HG02588 (cell line): Measurements from ENCODE around the gene BORCS5.
A peak's percentile ranks its signal among the peaks of the same experiment; 100 is the strongest.
"Not testable (repeated sequence)": the region's sequence is repeated elsewhere in the genome, so short reads cannot be mapped to it uniquely, and the experiment has no call there.

Experiments
- ATAC-seq: cut with Tn5 transposase; IDR thresholded peaks from one replicate; pipeline ENCODE4 v1.9.1; 2021; ENCODE audit warnings: mild to moderate bottlenecking, moderate library complexity; ENCODE audit not compliant: unreplicated experiment

BORCS5 gene

DNA sequence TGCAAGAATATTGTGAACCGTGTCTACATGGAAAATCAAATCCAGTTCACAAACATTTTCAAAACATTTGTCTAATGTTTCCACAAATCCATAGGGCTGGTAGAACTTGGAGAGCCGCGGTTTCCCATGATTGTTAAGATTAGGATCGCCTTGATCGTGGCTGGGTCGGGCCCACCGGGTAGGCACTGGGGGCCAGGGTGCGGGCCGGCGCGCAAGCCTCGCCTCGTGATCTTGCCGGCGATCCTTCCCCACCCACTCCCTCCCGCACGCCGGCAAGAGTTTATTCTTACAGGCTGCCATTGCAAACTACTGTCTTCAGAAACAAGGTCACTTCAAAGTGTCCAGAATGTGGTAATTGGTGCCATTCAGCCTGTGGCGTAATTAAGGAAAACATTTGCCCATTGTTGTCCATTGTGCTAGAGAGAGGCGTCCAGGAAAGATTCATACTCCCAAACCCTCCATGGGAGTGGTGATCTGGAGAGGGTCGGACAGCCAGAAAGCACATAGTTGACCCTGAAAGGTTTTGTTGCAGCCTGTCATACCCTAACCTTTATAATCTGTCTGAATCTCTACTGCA, 95.5 kb downstream of the BORCS5 start:
- no peak for ATAC-seq

DNA sequence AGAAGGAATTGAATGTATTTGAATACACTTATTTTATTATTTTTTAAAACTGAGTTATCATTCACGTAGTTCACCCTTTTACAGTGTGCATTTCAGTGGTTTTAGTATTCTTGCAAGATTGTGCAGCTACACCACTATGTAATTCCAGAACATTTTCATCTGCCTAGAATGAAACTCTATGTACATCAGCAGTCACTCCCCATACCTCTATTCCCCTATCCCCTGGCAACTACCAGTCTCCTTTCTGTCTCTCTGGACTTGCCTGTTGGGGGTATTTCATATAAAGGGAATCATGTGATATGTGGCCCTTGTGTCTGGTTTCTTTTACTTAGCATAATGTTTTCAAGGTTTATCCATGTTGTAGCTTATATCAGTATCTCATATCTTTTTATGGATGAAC, 96.8 kb downstream of the BORCS5 start:
- ATAC-seq, result no peak

DNA sequence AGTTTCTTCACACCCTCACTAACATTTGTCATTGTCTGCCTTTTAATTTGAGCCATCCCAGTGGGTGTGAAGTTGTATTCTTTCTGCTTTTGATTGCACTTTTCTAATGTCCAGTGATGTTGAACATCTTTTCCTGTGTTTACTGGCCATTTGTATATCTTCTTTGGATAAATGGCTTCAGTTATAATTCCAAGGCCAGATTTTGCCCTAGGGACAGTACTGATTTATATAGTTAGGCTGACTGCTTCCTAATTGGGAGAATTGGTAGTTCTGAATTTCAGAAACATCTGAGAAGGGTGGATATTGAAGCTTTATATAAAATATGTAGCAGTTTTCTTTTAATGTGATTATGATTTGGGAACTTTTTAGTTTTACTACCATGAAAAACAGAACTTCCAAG, 97.4 kb downstream of the BORCS5 start:
- no peak for ATAC-seq

DNA sequence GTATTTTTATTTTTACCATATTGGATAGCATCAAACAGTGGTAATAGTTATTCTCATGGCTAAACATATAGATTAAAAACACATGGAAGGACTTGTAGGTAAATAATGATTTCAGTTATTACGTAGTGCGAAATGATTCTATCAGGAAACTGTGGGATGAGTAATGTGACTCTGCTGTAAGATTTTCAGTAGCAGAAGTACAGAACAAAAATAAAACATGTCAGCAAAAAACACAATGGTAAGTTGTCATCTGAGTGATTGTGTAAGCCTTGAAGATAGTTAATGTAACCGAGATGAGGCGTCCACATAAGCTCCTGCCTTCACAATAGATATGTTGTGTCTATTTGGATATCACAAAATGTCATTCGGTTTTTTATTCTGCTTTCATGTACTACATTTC, 99.8 kb downstream of the BORCS5 start:
- no peak for ATAC-seq

DNA sequence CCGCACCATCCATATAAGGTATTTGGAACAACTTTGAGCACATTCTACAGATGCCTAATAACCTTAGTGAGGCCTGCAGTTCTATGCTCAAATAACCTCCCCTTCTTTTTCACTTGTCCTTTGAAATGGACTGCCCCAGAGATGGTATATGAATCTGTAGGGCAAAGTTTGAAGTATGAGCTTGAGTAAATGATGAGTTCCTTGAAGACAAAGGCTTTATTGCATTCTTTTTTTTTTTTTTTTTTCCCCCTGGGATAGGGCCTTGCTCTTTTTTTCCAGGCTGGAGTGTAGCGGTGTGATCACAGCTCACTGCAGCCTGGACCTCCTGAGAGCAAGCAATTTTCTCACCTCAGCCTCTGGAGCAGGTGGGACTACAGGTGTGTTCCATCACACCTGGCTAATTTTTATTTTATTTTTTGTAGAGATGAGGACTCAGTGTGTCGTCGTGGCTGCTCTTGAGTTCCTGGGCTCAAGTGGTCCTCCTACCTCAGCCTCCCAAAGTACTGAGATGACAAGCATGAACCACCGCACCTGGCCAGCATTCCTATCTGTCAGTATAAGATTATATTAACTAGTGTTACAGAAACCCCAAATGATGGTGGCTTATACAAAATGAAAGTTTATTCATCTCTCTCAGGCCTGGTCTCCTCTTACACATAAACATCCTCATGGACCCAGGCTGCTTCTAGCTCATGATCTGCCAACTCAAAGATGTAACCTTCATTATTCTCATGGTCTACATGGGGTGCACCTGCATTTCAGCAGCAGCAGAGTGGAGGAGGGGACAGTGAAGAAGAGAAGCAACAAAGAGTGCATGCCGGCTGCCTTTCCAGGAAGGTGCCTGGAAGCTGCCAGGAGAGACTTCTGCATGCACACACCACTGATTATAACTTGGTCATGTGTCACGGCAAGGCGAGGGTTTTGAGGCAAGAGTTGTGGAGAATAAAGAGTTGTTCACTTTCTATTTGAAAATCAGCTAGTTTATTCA, 104.4 kb downstream of the BORCS5 start:
- no peak for ATAC-seq

DNA sequence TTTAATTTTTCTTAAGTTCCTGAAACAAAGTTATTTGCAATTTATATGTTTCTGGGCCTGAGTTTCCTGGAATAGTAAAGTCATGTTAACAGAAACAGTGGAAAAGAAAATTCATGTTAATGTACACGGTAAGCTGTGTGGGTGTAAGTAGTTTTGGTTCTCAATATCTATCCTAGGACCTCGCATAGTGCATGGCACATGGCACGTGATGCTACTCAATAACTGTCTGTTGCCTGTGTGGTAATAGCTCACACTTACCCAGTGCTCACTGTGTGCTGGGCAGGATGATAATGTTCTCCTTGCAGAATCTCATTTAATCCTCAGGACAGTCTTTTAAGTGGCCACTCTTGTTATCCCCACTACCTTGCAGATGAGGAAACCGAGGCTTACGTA, 105.0 kb downstream of the BORCS5 start:
- ATAC-seq, result no peak

DNA sequence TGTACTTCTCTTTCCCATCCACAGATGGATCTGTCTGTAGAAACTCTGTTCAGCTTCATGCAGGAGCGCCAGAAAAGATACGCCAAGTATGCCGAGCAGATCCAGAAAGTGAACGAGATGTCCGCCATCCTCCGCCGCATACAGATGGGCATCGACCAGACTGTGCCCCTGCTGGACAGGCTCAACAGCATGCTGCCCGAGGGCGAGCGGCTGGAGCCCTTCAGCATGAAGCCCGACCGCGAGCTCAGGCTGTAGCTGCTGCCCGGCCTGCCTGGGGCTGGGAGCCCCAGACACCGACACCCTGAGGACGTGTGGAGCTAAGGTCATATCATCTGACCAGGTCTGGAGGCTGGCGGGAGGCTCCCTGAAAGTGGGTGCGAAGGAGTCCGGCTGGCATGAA, 108.6 kb downstream of the BORCS5 start:
- no peak for ATAC-seq

DNA sequence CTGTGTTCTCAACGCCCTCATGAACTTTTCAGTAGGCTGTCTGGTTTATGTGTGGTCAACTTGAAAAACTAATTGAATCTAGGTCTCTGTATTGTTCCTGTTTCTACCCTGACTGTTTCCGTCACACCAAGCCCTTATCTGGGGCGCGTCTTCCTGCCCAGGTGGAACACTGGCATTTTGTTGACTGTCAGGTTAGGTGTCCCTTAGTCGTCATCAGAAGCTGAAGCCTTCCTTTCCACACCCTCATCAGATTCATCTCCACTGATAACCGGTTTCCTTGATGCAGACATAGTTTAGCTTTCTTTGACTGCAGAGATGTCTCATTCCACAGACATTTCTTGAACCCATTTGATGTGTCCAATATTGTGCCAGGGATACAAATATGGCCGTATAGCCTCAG, 109.3 kb downstream of the BORCS5 start:
- ATAC-seq, result no peak

DNA sequence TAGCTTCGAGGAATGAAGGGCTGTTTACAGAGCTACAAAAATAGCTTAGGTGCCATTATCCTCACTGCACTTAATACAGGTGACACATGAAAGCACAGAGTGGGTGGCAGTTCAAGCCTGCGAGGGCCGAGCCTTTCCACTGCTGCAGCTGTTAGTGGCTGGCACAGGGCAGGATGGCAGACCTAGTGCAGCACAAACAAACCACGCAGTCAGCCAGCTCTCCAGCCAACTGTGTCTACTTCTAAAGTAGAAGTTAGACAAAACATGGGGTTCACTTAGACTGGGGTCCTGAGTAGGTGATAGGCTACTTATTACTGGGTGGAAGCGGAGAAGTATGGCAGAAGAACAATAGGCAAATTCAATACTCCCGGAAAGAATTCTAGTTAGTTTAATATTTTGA, 110.4 kb downstream of the BORCS5 start:
- ATAC-seq, result no peak

DNA sequence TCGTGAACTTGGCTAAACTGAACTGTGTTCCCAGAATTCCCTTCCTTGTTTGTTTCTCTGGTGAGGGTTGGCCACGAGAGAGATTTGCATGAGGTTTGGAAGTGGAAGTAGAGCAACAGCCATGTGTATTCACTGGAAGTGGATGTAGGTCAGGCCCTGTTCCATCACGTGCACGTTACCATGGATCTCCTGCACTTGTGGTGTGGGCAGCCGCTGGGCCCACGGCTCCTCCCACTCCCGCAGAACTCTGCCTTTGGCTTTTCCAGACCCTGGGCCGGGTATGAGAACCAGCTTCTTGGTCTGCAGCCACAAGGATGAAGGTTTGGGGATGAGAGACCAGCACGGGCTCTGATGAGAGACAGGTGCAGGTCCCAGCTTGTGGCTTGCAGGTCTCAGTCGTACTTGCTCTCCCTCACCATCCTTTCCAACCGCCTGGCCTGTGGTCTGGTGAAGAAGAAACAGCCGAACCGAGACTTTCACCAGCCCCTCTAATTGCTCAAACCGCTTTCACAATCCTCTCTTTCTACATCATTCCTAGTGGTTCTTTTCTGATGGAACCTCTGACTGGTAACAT, 110.9 kb downstream of the BORCS5 start:
- no peak for ATAC-seq

DNA sequence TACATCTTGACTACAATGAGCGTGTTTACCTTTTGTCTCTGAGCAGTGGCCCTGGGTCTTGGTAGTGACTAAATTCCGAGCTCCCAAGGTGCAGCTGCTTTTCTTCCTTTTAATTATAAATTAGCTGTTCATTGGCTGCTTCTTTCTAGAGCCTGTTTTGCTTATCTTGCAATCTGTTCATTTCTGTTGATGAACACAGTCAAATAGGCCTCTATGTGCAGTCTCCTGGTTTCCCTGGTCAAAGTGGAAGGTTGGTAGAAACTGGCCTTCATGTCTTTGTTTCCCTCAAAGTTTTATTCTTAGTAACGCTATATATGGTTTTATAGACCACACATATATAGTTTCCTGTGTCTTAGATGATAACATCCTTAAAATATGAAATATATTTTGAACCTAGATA, 111.7 kb downstream of the BORCS5 start:
- no peak for ATAC-seq

DNA sequence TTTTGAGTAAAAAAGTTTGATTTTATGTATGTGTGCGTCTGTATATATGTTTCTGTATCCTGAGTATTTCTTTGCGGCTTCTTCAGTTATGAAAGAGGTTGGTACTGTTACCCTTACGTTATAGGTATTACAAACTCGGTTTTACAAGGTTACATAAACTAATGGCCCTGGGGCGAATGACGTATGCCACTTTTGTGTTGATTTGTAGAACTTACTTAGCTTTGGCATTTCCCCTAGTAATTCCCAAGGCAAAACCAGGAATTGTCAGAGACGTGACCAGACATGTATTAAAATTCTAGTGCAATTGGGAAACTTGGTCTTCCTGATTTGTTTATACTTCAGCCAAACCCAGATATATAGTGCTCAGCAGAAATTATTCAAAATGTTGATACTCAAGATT, 112.5 kb downstream of the BORCS5 start:
- ATAC-seq, result no peak

DNA sequence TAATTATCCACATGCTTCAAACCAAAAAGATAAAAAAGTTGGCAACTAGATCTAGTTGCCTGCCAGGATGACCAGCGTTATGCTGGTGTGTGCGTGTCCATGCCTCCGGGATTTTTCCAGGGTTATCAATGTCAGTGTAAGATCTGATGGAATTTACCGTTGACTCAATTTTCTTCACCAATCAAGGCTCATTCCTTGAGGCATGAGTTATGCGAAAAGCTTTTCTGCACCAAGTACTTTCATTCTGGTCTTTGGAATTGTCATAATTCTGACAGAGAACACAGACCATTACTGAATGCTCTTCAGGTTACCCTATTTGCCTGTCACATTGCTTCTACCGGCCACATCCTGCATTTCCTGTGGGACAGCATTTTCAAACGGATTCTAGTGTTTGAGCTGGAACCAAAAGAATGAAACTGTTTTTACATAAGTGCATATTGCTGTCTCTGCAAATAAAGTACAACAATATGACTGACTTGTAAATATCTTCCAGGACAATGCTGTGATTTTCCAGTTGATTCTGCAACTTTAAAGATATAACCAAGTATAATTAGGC, 114.0 kb downstream of the BORCS5 start:
- no peak for ATAC-seq

DNA sequence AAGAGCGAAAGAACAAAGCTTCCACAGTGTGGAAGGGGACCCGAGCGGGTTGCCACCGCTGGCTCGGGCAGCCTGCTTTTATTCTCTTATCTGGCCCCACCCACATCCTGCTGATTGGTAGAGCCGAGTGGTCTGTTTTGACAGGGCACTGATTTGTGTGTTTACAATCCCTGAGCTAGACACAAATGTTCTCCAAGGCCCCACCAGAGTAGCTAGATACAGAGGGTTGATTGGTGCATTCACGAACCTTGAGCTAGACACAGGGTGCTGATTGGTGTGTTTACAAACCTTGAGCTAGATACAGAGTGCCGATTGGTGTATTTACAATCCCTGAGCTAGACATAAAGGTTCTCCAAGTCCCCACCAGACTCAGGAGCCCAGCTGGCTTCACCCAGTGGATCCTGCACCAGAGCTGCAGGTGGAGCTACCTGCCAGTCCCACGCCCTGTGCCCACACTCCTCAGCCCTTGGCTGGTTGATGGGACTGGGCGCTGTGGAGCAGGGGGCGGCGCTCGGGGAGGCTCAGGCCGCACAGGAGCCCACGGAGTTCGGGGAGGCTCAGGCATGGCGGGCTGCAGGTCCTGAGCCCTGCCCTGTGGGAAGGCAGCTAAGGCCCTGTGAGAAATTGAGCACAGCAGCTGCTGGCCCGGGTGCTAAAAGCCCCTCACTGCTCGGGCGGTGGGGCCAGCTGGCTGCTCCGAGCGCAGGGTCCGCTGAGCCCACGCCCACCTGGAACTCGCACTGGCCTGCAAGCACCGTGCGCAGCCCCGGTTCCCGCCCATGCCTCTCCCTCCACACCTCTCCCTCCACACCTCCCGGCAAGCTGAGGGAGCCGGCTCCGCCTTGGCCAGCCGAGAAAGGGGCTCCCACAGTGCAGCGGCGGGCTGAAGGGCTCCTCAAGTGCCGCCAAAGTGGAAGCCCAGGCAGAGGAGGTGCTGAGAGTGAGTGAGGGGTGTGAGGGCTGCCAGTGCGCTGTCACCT, 115.4 kb downstream of the BORCS5 start:
- not testable (repeated sequence) for ATAC-seq

DNA sequence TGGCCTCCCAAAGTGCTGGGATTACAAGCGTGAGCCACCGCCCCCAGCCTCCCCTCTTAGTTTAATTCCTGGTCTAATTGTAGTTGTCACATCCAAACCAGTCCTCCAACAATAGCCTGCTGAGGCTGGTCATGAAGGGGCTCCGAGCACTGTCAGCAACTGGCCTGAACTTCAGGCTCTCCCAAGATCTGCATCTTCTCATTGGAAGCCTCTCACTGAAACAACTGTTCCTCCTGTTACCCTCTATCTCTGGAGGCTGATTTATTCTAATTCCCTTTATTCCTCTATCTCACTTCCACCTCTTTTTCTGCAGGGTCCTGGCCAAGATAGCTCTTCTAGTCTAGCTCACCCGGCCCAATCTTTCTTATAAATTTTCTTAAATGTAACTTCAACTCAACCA, 116.3 kb downstream of the BORCS5 start:
- no peak for ATAC-seq

DNA sequence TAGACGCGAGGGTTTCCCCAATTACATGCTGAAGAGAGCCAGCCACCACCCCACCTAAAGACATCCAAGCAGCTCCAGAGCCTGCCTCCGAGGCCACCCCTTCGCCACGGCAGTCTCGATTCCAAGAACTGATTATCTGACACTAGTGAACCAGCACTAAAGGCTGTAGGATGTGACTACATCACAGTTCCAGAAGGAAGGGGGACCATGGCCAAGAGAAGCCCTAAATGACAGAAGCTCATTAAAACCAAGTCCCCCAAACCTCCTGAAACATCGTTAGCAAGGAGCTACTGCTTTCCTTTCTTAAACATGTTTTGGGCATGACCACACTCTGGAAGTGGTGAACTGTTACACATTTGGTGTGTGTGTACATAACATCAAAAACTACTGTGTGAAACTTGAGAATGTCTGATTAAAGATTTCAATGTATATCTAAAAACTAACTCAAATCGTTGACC, 117.6 kb downstream of the BORCS5 start:
- peak; percentile 5 for ATAC-seq

DNA sequence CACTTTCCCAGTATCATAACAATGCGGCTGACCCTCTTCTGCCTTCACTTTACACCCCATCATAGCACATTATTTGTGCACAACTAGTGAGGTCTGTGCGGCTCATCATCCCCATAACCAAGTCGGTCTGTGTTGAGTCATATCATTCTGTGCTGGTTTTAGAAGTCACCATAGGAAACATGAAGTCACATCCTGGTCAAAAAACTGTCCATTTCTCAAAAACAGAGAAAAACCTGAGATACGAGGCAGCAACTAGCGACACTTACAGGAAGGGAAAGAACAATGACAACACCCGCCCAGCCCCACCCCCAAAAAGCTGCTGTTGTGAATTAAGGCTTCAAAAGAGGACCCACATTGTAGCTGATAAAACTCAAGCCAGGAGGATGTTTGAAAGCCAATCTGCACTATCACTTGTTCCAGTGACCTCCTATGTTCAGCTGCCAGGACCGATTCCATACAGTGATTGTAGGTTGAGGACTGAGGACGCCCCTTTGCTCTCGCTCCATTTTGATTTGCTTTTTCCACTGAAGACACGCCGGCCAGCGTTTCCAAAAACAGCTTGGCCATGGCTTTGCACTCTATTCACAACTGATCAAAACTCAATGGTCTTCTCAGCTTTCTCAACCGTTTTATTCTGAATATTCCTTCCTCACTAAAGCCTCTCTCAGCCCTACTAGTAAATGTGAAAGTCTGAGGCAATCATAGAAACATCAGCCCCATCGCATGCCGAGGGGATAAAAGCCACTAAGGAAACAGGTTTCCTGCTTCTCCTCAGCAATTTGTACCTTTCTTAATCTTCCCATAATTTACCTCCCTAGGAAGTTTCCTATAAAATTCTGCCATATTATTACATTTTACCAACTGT, 118.3 kb downstream of the BORCS5 start:
- peak; percentile 95 for ATAC-seq

DNA sequence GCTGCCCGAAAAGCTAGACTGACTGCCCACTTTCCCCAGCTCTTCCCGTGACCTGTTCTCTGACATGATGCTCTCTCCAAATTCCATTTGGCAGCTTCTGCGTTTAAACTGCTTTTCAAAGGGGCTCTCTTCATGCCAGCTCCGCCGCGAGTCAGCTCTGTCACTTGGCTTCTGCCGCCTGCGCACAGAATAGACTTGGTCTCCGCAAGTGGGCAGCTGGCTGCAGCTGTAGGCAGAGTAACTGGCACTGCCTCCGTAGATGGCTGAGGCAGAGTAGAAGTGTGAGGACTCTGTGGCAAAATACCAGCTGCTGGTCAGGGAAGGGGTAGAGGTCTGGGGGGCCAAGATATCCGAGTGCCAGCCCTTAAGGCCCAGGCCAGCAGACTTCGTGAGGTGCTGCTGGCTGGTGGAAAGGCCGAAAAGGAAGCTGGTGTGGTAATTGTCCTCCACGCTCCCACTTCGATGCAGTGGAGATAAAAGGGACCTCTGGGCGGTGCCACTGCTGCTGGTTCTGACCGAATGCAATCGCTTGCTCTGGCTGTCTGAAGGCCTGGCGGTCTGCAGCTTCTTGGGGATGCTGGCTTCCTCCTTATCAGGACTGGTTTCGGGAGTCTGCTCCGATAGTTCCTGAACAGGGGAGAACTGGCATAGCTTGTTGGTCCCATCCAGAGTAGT, 120.1 kb downstream of the BORCS5 start:
- no peak for ATAC-seq

DNA sequence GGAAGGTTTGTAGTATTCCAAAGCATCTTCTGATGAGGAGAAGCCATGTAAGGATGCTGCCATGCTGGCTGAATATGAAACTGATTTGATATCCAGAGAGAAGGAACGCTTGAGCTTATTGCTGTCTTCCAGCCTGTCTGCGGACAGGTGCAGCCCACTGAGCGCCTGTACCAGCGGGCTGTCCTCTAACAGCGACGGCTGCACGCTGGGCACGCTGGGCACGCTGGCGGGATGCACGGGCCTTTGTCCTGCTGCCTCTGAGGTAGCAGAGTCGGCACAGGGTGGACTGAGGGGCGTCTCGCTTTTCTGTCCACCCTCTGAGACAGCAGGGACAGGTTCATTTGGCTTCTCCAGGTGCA, 120.6 kb downstream of the BORCS5 start:
- ATAC-seq, result no peak
